GM23338 (cell line): Measurements from ENCODE around the gene CTNNAL1. TPM values are rescaled to one million over a fixed set of nuclear protein-coding genes. Genes with fewer than 3 reads are reported as not detected.

Source experiments
- ATAC-seq: fragments of 200-7000 bp; cut with Tn5 transposase; 3 replicates; pipeline ENCODE4 v1.9.1; 2020
- DNase-seq: peaks from one replicate; pipeline ENCODE4 v3.0.0-alpha.2; 2015; ENCODE audit warnings: low spot score
- H2AFZ ChIP-seq: fragments of 200-600 bp; sonication (generic); 2 replicates; pipeline ENCODE4 v1.8.0; 2016; ENCODE audit warnings: antibody characterized with exemption, mild to moderate bottlenecking, moderate library complexity
- H3F3A ChIP-seq: fragments of 200-600 bp; sonication (generic); replicated peaks from 2 replicates; pipeline ENCODE4 v1.8.0; 2017; ENCODE audit warnings: antibody characterized with exemption, mixed run types, low read depth
- H3K27ac ChIP-seq: fragments of 200-600 bp; sonication (generic); 2 replicates; pipeline ENCODE4 v1.6.1; 2016; ENCODE audit warnings: low read depth
- H3K27me3 ChIP-seq: fragments of 200-600 bp; sonication (generic); 2 replicates; pipeline ENCODE4 v1.8.0; 2016; ENCODE audit warnings: mild to moderate bottlenecking, mixed run types, moderate library complexity; ENCODE audit not compliant: insufficient read depth
- H3K36me3 ChIP-seq: fragments of 200-600 bp; sonication (generic); 2 replicates; pipeline ENCODE4 v1.8.0; 2016; ENCODE audit warnings: mild to moderate bottlenecking; ENCODE audit not compliant: insufficient read depth
- H3K4me1 ChIP-seq: fragments of 200-600 bp; sonication (generic); 2 replicates; pipeline ENCODE4 v1.8.0; 2016; ENCODE audit warnings: mild to moderate bottlenecking, moderate library complexity; ENCODE audit not compliant: insufficient read depth
- H3K4me2 ChIP-seq: fragments of 200-600 bp; sonication (generic); 2 replicates; pipeline ENCODE4 v1.7.1; 2017; ENCODE audit warnings: mixed run types
- H3K4me3 ChIP-seq: fragments of 200-600 bp; sonication (generic); 2 replicates; pipeline ENCODE4 v1.6.1; 2016; ENCODE audit warnings: mixed run types
- H3K79me2 ChIP-seq: fragments of 200-600 bp; sonication (generic); replicated peaks from 2 replicates; pipeline ENCODE4 v1.8.0; 2017; ENCODE audit warnings: mild to moderate bottlenecking; ENCODE audit not compliant: insufficient read depth
- H3K9me2 ChIP-seq: fragments of 200-600 bp; sonication (generic); 2 replicates; pipeline ENCODE4 v1.8.0; 2017; ENCODE audit not compliant: insufficient read depth
- H4K20me1 ChIP-seq: fragments of 200-600 bp; sonication (generic); replicated peaks from 2 replicates; pipeline ENCODE4 v1.8.0; 2017; ENCODE audit warnings: mild to moderate bottlenecking; ENCODE audit not compliant: insufficient read depth
- H3K27ac Mint-ChIP-seq: 2 replicates; pipeline ENCODE4 v1.8.0; 2020; ENCODE audit warnings: inconsistent platforms, mild to moderate bottlenecking, moderate library complexity, mixed read lengths
- H3K27me3 Mint-ChIP-seq: 3 replicates; pipeline ENCODE4 v1.8.0; 2022; ENCODE audit warnings: low read depth, mild to moderate bottlenecking, moderate library complexity, mixed read lengths, inconsistent platforms; ENCODE audit not compliant: insufficient read depth, poor library complexity
- H3K36me3 Mint-ChIP-seq: 3 replicates; pipeline ENCODE4 v1.8.0; 2021; ENCODE audit warnings: low read depth, mild to moderate bottlenecking, inconsistent platforms, moderate library complexity, mixed read lengths
- H3K4me1 Mint-ChIP-seq: 3 replicates; pipeline ENCODE4 v1.8.0; 2020; ENCODE audit warnings: mild to moderate bottlenecking, inconsistent platforms, mixed read lengths
- H3K4me3 Mint-ChIP-seq: 3 replicates; pipeline ENCODE4 v1.8.0; 2021; ENCODE audit warnings: moderate library complexity, mild to moderate bottlenecking, inconsistent platforms, mixed read lengths
- H3K9me3 Mint-ChIP-seq: 3 replicates; pipeline ENCODE4 v1.8.0; 2020; ENCODE audit warnings: moderate library complexity, mild to moderate bottlenecking, inconsistent platforms, mixed read lengths
- CREB1 ChIP-seq: fragments of 250-450 bp; sonication (Bioruptor Pico); IDR thresholded peaks from 2 replicates; pipeline ENCODE4 v1.5.0; 2020; ENCODE audit warnings: low read depth, mild to moderate bottlenecking, moderate library complexity
- CTCF ChIP-seq, 2 experiments: fragments of 200-600 bp in 1 of 2; sonication (generic) in 1 of 2; conservative IDR thresholded peaks; 2 replicates each; pipeline versions ENCODE4 v1.5.1 to v1.6.1; 2016 to 2017; ENCODE audit warnings: antibody characterized with exemption in 2 of 2, low read depth in 2 of 2, mild to moderate bottlenecking in 2 of 2, moderate library complexity in 1 of 2
- ETS1 ChIP-seq: IDR thresholded peaks from 2 replicates; pipeline ENCODE4 v1.6.1; 2016; ENCODE audit warnings: antibody characterized with exemption
- EZH2 ChIP-seq: fragments of 200-600 bp; sonication (generic); IDR thresholded peaks from one replicate; pipeline ENCODE4 v1.8.0; 2017; ENCODE audit warnings: antibody characterized with exemption, mild to moderate bottlenecking, low read depth; ENCODE audit not compliant: unreplicated experiment
- EZH2phosphoT487 ChIP-seq: fragments of 200-600 bp; sonication (generic); IDR thresholded peaks from one replicate; pipeline ENCODE4 v1.8.1; 2018; ENCODE audit warnings: antibody characterized with exemption; ENCODE audit not compliant: unreplicated experiment
- NANOG ChIP-seq: IDR thresholded peaks from 2 replicates; pipeline ENCODE4 v1.6.1; 2016; ENCODE audit warnings: antibody characterized with exemption, borderline replicate concordance
- POLR2AphosphoS5 ChIP-seq: IDR thresholded peaks from 2 replicates; pipeline ENCODE4 v1.6.1; 2016; ENCODE audit warnings: antibody characterized with exemption, low read depth
- REST ChIP-seq: IDR thresholded peaks from one replicate; pipeline ENCODE4 v1.6.1; 2018; ENCODE audit warnings: antibody characterized with exemption; ENCODE audit not compliant: unreplicated experiment
- STAT1 ChIP-seq: IDR thresholded peaks from one replicate; pipeline ENCODE4 v1.6.1; 2016; ENCODE audit warnings: antibody characterized with exemption; ENCODE audit not compliant: unreplicated experiment
- ZNF114 ChIP-seq: fragments of 250-450 bp; sonication (Bioruptor Pico); IDR thresholded peaks from 2 replicates; pipeline ENCODE4 v1.5.0; 2020; ENCODE audit warnings: mild to moderate bottlenecking, moderate library complexity
- ZNF331 ChIP-seq: fragments of 250-450 bp; sonication (Bioruptor Pico); IDR thresholded peaks from 2 replicates; pipeline ENCODE4 v1.5.0; 2020; ENCODE audit warnings: low read depth, mild to moderate bottlenecking, moderate library complexity
- polyA plus RNA-seq: library from polyadenylated mRNA; unstranded; fragments of >200 nt; fragmentation: Nextera tagmentation; extraction: Ambion mirVana; gene quantifications from 2 replicates; pipeline ENCODE4 v1.2.1, GENCODE V29; 2016
- total RNA-seq: library from RNA; depleted of rRNA; stranded (reverse); fragments of >200 nt; shearing (Covaris generic); gene quantifications from 2 replicates; pipeline ENCODE4 v1.2.3, GENCODE V29; 2014

Gene CTNNAL1
- total and polyA plus RNA-seq, 2 experiments from 2014 or later = 63.0 to 211 TPM

- Histone ChIP-seq H2AFZ (no peak overlapping the region), H3K9me2 (no peaks in the 10 kb centered on the region), H3K79me2 (no peaks in the 10 kb centered on the region), H3K4me3 (no peak overlapping the region), H3F3A (no peaks in the 10 kb centered on the region), H3K4me2 (no peak overlapping the region), H3K36me3 (peaks cover 26% of the 10 kb centered on the region), H3K27ac (no peak overlapping the region), H4K20me1 (no peaks in the 10 kb centered on the region; the same call in 1 of the 2 replicates), H3K4me1 (no peaks in the 10 kb centered on the region), H3K27me3 (no peaks in the 10 kb centered on the region)
- H3K36me3 Mint-ChIP-seq = peaks cover 54% of the 10 kb centered on the region
- DNase-seq (no peak), ATAC-seq (no peak)
- H3K4me3 Mint-ChIP-seq = no peak overlapping the region
- no peaks in the 10 kb centered on the region for H3K27me3 Mint-ChIP-seq
- TF ChIP-seq ETS1 (no peak), ZNF114 (CRISPR knock-in tag) (no peak), EZH2phosphoT487 (no peak)
- H3K9me3 Mint-ChIP-seq = no peaks in the 10 kb centered on the region
- H3K4me1 Mint-ChIP-seq = no peaks in the 10 kb centered on the region
- H3K27ac Mint-ChIP-seq = no peak overlapping the region
These were observed 109.1 kb downstream of the CTNNAL1 start for GRCh38 chr9:108904161-108904560.

- H3K4me1 Mint-ChIP-seq = no peaks in the 10 kb centered on the region
- H3K27me3 ChIP-seq = no peaks in the 10 kb centered on the region
- H3K4me1 ChIP-seq = no peaks in the 10 kb centered on the region
- no peaks in the 10 kb centered on the region; the same call in none of the 2 replicates for H4K20me1 ChIP-seq
- no peaks in the 10 kb centered on the region for H3K9me3 Mint-ChIP-seq
- no peak overlapping the region for H3K4me3 Mint-ChIP-seq
- no peak overlapping the region for H3K4me3 ChIP-seq
- H3K27me3 Mint-ChIP-seq = no peaks in the 10 kb centered on the region
- peaks cover 30% of the 10 kb centered on the region for H3K36me3 ChIP-seq
- no peak overlapping the region for H3K4me2 ChIP-seq
- H2AFZ ChIP-seq = no peak overlapping the region
- H3K9me2 ChIP-seq = no peaks in the 10 kb centered on the region
- H3K36me3 Mint-ChIP-seq = peaks cover 49% of the 10 kb centered on the region
- H3K79me2 ChIP-seq = no peaks in the 10 kb centered on the region
- ATAC-seq (no peak), DNase-seq (no peak)
- H3F3A ChIP-seq = no peaks in the 10 kb centered on the region
- no peak overlapping the region for H3K27ac Mint-ChIP-seq
- no peak overlapping the region for H3K27ac ChIP-seq
- TF ChIP-seq ZNF114 (CRISPR knock-in tag) (no peak), CREB1 (CRISPR knock-in tag) (no peak), ETS1 (no peak), ZNF331 (CRISPR knock-in tag) (no peak), EZH2phosphoT487 (no peak), CTCF (conservative IDR thresholded peaks at IDR 0.05; ENCODE audit: low read depth in 2 of 2) (no peak), POLR2AphosphoS5 (no peak), EZH2 (no peak), STAT1 (no peak), NANOG (no peak), REST (no peak)
These were observed 109.7 kb downstream of the CTNNAL1 start for GRCh38 chr9:108903420-108904103.
